SK-N-SH (cell line): ENCODE results near the gene LRRC34.

Experiments
- EP300 ChIP-seq, 2 experiments: IDR thresholded peaks; 2 replicates each; pipeline versions ENCODE4 v1.4.0 to v1.6.1; 2012; ENCODE audit warnings: borderline replicate concordance in 1 of 2, low read depth in 1 of 2, low read length in 1 of 2
- POLR2AphosphoS5 ChIP-seq: IDR thresholded peaks from 2 replicates; pipeline ENCODE4 v1.6.1; 2012; ENCODE audit warnings: low read depth, low read length
- RAD21 ChIP-seq: IDR thresholded peaks from 2 replicates; pipeline ENCODE4 v1.6.1; 2012; ENCODE audit warnings: mild to moderate bottlenecking, low read length
- SIN3A ChIP-seq: IDR thresholded peaks from 2 replicates; pipeline ENCODE4 v1.6.1; 2012; ENCODE audit warnings: low read depth, mild to moderate bottlenecking, low read length, moderate library complexity, borderline replicate concordance
- TAF1 ChIP-seq: IDR thresholded peaks from 2 replicates; pipeline ENCODE4 v1.6.1; 2012; ENCODE audit warnings: low read depth, mild to moderate bottlenecking, low read length, moderate library complexity, borderline replicate concordance
- TF ChIP-seq, protein P1 (sequence below): fragments of 200-600 bp; sonication (generic); IDR thresholded peaks from 2 replicates; pipeline ENCODE4 v1.6.1; 2017; ENCODE audit warnings: antibody characterized with exemption, mild to moderate bottlenecking, moderate library complexity
- TF ChIP-seq, protein P2 (sequence below): fragments of 150-350 bp; IDR thresholded peaks from 2 replicates; pipeline ENCODE4 v1.6.1; 2017; ENCODE audit warnings: antibody characterized with exemption, low read length, low read depth, borderline replicate concordance

DNA sequence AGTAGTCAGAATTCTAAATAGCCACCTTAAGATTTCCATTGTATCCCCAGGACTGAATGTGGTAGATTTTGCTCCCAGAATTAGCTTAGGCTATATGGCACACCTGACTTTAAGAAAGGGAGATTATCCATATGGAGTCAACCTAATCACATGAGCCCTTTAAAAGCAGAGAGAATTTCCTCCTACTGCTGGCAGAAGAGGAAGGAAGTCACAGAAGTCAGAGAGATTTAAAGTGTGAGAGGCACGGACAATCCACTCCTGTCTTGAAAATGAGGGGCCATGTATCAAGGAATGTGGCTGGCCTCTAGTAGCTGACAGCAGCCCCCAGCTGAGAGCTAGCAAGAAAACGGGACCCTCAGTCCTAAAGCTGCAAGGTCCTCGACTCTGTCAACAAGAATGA lies 30.3 kb upstream of the LRRC34 start:
- no peak for TF ChIP-seq SIN3A
- TF ChIP-seq EP300 (IDR thresholded peaks at IDR 0.05; ENCODE audit: borderline replicate concordance in 1 of 2, low read depth in 1 of 2, low read length in 1 of 2), result no peak
- TF ChIP-seq, protein P1, sequence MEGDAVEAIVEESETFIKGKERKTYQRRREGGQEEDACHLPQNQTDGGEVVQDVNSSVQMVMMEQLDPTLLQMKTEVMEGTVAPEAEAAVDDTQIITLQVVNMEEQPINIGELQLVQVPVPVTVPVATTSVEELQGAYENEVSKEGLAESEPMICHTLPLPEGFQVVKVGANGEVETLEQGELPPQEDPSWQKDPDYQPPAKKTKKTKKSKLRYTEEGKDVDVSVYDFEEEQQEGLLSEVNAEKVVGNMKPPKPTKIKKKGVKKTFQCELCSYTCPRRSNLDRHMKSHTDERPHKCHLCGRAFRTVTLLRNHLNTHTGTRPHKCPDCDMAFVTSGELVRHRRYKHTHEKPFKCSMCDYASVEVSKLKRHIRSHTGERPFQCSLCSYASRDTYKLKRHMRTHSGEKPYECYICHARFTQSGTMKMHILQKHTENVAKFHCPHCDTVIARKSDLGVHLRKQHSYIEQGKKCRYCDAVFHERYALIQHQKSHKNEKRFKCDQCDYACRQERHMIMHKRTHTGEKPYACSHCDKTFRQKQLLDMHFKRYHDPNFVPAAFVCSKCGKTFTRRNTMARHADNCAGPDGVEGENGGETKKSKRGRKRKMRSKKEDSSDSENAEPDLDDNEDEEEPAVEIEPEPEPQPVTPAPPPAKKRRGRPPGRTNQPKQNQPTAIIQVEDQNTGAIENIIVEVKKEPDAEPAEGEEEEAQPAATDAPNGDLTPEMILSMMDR, result no peak
- no peak for TF ChIP-seq TAF1
- TF ChIP-seq POLR2AphosphoS5, result no peak
- TF ChIP-seq, protein P2, sequence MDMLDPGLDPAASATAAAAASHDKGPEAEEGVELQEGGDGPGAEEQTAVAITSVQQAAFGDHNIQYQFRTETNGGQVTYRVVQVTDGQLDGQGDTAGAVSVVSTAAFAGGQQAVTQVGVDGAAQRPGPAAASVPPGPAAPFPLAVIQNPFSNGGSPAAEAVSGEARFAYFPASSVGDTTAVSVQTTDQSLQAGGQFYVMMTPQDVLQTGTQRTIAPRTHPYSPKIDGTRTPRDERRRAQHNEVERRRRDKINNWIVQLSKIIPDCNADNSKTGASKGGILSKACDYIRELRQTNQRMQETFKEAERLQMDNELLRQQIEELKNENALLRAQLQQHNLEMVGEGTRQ, result no peak
- TF ChIP-seq RAD21, result no peak
